ENCODE measurements around the gene UNKL.
"Not testable (repeated sequence)": the region's sequence is repeated elsewhere in the genome, so short reads cannot be mapped to it uniquely, and the experiment has no call there.

UNKL gene

DNA sequence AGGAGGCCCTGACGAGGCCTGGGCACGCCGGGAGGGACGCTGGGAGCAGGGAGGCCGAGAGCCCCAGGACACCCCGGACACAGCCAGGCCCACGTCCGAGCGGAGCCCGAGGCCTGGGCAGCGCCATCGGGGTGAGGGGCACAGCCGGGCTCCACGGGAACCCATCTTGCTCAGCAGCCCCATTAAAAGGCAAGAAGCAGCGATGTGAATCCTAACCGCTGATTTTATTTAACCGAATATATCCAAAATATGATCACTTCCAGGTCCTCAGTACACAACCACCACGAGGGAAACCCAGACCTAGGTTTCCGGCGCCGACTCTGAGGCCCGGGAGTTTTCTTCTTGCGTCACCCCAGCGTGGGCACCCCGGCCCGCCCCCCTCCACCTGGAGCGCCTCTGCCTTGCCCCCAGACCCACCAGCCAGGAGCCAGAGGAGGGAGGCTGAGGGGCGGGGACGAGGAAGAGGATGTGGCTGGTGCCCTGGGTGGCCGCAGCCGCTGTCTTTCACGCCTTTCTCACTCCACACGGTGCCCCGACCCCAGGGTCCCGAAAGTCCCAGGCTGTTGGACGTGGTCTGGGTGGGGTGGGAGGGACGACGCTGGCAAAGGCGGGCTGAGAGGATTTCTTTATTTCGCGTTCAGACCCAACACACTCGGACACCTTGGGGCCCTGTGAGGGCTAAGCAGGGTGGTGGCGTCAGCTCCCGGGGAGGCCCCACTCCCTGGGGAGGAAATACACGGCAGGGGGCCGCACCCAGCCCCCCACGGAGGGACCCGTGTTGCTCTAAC, 30.4 kb upstream of the UNKL start:
- DNase-seq: no peak

GRCh38 chr16:1443980-1444729, 29.7 kb upstream of the UNKL start, which contains the start of gene CCDC154:
Gene CCDC154, minus strand, starts transcription at chr16:1444556. Its CDS starts 234 bp downstream, at chr16:1444322.
- no peak for DNase-seq

DNA sequence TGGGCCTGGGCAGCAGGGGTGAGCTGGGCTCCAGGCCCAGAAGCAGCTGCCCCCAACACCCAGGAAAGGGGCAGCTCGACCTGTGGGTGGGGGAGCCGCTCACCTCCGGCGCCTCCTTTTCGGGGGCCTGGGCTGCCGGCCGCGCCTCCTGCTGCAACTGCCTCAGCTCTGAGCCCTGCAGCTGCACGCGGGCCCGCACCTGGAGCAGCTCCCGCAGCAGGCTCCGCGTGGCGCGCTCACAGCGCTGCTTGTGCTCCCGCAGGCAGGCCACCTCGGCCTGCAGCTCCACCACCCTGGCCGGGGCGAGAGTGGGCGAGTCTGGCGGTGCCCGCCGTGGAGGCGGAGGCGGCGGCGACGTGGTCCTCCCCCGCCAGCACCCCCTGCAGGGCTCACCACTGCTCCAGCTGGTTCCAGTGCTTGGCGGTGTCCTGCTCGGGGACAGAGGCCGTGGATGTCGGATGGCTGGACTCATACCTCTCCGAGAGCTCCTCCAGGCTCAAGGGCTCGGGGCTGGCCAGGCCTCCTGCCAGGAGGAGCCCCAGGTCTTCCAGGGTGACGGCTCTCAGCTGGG, 29.0 kb upstream of the UNKL start:
- no peak for DNase-seq

DNA sequence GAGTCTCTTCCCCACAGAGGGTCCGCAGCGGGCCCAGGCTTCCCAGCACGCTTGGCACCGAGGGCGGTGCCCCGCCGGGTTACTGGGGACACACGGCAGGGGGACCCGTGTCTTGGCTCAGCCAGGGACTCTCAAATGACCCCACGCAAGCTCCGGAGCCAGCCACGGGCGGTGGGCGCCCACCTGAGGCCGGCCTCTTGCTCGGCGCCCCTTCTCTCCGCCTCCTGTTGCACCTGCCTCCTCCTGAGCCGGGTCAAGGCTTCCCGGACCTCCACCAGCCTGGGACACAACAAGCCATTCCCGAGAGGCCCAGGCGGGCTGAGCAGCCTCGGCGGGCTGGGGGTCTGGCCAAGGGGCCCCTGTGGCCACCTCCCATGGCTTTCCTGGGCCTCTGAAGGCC, 28.2 kb upstream of the UNKL start:
- no peak for DNase-seq

DNA sequence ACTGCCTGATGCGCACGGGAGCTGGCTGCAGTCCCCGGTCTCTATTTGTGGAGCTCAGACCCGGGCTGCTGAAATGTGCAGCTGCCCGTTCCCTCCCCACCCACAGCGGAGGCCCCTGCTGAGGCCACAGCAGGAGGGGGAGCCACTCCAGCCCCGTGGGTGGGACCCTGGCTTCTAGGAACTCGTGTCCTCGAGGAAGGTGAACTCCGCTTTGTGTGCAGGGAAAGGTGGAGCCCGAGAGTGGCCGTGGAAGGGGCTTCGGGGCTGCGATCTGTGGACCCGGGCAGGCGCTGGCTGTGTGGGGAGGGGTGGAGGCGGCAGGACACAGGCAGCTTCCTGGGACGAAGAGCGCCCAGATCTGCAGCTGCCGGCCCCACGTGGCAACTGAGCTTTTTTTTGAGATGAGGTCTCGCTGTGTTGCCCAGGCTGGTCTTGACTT, 26.9 kb upstream of the UNKL start:
- no peak for DNase-seq

DNA sequence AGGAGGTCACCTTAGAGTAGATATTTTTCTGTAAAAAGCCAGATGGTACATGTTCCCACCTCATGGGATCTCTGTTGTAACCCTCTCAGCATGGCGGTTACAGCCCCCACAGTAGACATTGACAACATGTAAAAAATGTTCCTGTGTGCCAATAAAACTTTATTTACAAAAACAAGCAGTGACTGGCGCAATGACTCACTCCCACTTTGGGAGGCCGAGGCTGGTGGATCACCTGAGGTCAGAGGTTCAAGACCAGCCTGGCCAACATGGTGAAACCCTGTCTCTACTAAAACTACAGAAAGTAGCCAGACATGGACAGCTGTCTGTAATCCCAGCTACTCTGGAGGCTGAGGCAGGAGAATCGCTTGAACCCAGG, 25.2 kb upstream of the UNKL start:
- not testable (repeated sequence) for DNase-seq

- no peak for DNase-seq
These were observed 24.7 kb upstream of the UNKL start for GRCh38 chr16:1439058-1439698.

- DNase-seq: no peak
These were observed 23.9 kb upstream of the UNKL start for GRCh38 chr16:1438229-1439057.

GRCh38 chr16:1437606-1438005, 23.1 kb upstream of the UNKL start:
- DNase-seq: no peak

GRCh38 chr16:1436731-1437355, 22.3 kb upstream of the UNKL start:
- DNase-seq: no peak

DNA sequence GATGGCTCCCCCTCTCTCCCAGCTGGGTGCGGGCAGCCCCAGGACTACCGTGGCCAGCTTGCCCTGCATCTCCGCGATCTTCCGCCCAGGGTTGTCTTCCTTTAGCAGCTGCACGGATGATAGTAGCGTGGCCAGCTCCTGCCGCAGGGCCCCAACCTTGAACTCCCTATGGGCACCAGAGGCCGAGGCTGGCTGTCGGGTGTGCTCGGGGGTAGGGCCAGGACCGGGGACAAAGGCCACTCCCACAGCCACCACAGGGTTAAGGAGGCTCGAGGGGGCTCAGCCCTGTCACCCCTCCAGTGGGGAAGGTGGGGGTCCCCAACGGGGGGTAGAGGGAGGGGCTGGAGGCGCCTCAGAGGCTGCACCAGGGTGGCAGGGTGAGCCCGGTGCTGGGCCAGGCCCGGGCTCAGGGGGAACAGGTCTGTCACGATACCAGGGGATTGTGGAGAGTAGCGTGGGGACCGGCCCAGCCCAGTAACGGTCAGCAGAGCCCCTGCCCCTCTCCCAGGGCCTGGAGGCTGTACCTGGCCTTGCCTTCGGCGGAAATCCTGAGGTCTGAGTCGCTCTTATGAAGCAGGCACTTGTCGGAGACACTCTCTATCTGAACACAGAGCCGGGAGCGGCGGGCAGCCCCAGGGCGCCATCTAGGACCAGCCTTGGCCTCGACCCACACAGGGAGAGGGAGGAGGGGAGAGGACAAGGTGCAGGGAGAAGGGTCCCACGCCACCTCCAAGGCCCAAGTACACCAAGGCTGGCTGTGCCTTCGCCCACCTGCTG, 21.6 kb upstream of the UNKL start:
- no peak for DNase-seq

DNA sequence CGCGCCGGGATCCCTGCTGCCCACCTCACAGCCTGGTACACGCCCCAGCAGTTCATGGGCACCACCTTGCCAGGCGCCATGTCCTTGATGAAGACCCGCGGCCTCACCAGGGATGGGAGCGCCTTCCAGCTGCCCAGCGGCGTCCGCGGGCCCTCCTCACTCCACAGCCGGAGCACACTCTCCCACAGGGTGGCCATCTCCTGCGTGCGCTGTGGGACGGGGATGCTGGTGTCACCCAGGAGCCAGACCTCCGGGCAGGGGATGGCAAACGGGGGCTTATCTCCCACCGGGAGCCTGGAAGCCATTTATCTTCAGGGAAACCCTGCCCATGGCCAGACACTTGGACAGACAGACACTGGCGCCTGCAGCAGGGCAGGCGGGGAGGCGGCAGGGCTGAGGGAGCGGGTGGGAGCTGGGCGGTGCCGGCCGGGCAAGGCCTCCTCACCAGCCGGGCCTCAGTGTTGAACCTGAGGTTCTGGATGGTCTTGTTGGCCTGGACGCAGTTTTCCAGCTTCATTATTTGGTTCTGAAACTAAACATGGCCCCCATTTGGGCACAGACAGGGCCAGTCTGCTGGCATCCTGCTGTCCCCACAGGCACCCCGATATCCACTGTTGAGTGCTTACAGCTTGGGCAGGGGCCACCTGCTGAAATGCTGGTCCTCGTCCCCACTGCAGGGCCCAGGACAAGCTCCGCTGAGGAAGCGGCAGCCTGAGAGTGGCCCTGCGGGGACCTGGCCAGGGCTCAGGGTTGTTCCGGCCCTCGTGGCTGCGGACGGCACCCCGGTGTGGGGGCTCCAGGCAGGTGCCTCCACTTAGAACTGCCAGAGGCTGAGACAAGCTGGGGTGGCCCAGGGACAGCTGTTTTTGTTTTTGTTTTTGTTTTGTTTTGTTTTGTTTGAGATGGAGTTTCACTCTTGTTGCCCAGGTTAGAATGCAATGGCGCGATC, 20.4 kb upstream of the UNKL start:
- DNase-seq: no peak

DNA sequence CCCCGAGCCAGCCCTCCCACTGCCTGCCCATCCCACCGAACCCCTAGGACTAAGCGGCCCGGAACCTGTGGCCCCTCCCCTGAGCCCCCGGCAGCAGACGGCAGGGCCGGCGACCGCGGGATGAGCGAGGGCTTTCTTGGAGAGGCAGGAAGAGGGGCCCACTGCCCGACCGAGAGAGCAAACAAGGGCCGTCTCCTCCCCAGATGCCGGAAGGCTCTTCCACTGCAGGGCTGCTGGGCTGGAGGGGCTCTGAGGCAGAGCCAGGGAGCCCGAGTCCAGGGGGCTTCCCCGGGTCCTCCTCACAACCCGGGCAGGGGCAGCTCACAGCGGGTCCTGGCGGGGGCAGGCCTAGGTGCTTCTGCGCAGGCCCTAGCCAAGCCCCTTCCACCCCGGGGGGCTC, 19.3 kb upstream of the UNKL start:
- DNase-seq: no peak

GRCh38 chr16:1433263-1433560, 18.7 kb upstream of the UNKL start:
- DNase-seq: no peak

DNA sequence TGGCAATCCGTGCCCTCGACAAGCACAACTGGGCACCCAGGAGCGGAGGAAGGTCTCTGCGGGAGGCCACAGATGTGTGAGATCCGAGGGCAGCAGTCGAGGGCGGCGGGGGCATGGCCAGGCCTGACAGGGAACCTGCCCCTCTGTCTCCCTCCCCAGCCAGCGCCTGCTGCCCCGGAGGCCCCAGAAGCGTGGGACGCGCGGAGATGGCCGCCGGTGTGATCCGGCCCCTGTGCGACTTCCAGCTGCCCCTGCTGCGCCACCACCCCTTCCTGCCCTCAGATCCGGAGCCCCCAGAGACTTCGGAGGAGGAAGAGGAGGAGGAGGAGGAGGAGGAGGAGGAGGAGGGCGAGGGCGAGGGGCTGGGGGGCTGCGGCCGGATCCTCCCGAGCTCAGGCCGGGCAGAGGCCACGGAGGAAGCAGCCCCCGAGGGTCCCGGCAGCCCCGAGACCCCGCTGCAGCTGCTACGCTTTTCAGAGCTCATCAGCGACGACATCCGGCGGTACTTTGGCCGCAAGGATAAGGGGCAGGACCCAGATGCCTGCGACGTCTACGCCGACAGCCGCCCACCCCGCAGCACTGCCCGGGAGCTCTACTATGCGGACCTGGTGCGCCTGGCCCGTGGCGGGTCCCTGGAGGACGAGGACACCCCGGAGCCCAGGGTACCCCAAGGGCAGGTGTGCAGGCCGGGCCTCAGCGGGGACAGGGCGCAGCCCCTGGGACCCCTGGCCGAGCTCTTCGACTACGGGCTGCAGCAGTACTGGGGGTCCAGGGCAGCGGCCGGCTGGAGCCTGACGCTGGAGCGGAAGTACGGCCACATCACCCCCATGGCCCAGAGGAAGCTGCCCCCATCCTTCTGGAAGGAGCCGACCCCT, 18.1 kb upstream of the UNKL start:
- DNase-seq: no peak

- DNase-seq: no peak
These were observed 17.2 kb upstream of the UNKL start for GRCh38 chr16:1431497-1432270.

- no peak for DNase-seq
These were observed 16.4 kb upstream of the UNKL start, which contains the start of gene PERCC1 for GRCh38 chr16:1430759-1431496. Gene PERCC1, plus strand, starts transcription at chr16:1431078. Its CDS starts 1,516 bp downstream, at chr16:1432594.

Measured in activated T-cell treated with anti-CD3 and anti-CD28 coated beads for 4 hours (primary cell).